OCI-LY3 (cell line): ENCODE data around the gene CFAP73.

ENCODE experiments used
- CTCF ChIP-seq: fragments of 200-600, 300-600 bp; sonication (generic); IDR thresholded peaks from 2 replicates; pipeline ENCODE4 v1.5.1; 2014; ENCODE audit warnings: antibody characterized with exemption, low read length, low read depth
- EZH2phosphoT487 ChIP-seq: fragments of 200-600 bp; shearing (Covaris generic); IDR thresholded peaks from 2 replicates; pipeline ENCODE4 v1.6.1; 2018; ENCODE audit warnings: antibody characterized with exemption, mixed run types, low read depth

- TF ChIP-seq CTCF, result no peak
- no peak for TF ChIP-seq EZH2phosphoT487
Measured at GRCh38 chr12:113113397-113113796, 36.1 kb upstream of the CFAP73 start.
